HepG2 (cell line): Measurements from ENCODE around the gene NEURL4. TPM values are rescaled to one million over a fixed set of nuclear protein-coding genes. Genes with fewer than 3 reads are reported as not detected.
A peak's percentile ranks its signal among the peaks of the same experiment; 100 is the strongest.

Source experiments
- PHF5A ChIP-seq: IDR thresholded peaks from one replicate; pipeline ENCODE4 v1.6.1; 2018; ENCODE audit warnings: low read depth, missing genetic modification reagents; ENCODE audit not compliant: unreplicated experiment
- STAT5B ChIP-seq: sonication (generic); formaldehyde crosslinking; IDR thresholded peaks from 2 replicates; pipeline ENCODE4 v1.4.0; 2020; ENCODE audit warnings: missing genetic modification reagents
- ZNF224 ChIP-seq: sonication (generic); formaldehyde crosslinking; IDR thresholded peaks from 2 replicates; pipeline ENCODE4 v1.5.0; 2020; ENCODE audit warnings: mild to moderate bottlenecking, missing genetic modification reagents
- ZNF3 ChIP-seq: IDR thresholded peaks from 2 replicates; pipeline ENCODE4 v1.7.0; 2017; ENCODE audit warnings: inconsistent platforms
- ZNF350 ChIP-seq: sonication (generic); formaldehyde crosslinking; IDR thresholded peaks from 2 replicates; pipeline ENCODE4 v1.4.0; 2020; ENCODE audit warnings: mild to moderate bottlenecking, low read depth, missing genetic modification reagents, borderline replicate concordance
- polyA plus RNA-seq, 8 experiments: library from polyadenylated mRNA; depleted of rRNA in 3 of 8; stranded (reverse) in 7 of 8; unstranded in 1 of 8; fragments of >200 nt; fragmentation: Illumina TruSeq in 4 of 8; extraction: Trizol in 4 of 8; gene quantifications; 2 replicates each; pipeline versions ENCODE4 v1.2.1 to v1.2.3, GENCODE V29; 2011 to 2016; ENCODE audit warnings: low read depth in 4 of 8, missing spikeins in 1 of 8, mixed read lengths in 1 of 8; ENCODE audit not compliant: insufficient read depth in 1 of 8
- total RNA-seq, 5 experiments: library from RNA; depleted of rRNA; stranded (reverse); fragments of >200 nt; fragmentation: Illumina TruSeq; extraction: Trizol; gene quantifications; 2 replicates each; pipeline ENCODE4 v1.2.3, GENCODE V29; 2016; ENCODE audit warnings: low read depth in 1 of 5
- TF ChIP-seq, protein P1 (sequence below): sonication (generic); formaldehyde crosslinking; IDR thresholded peaks from 2 replicates; pipeline ENCODE4 v1.4.0; 2020; ENCODE audit warnings: missing genetic modification reagents, borderline replicate concordance
- TF ChIP-seq, protein P2 (sequence below): sonication (generic); formaldehyde crosslinking; IDR thresholded peaks from 2 replicates; pipeline ENCODE4 v1.4.0; 2020; ENCODE audit warnings: missing genetic modification reagents
- TF ChIP-seq, protein P3 (sequence below): sonication (generic); formaldehyde crosslinking; IDR thresholded peaks from 2 replicates; pipeline ENCODE4 v1.4.0; 2020; ENCODE audit warnings: mild to moderate bottlenecking, missing genetic modification reagents
- TF ChIP-seq, protein P4 (sequence below): sonication (generic); formaldehyde crosslinking; IDR thresholded peaks from 2 replicates; pipeline ENCODE4 v1.5.1; 2020; ENCODE audit warnings: mild to moderate bottlenecking, missing genetic modification reagents
- TF ChIP-seq, protein P5 (sequence below): sonication (generic); formaldehyde crosslinking; IDR thresholded peaks from 2 replicates; pipeline ENCODE4 v1.4.0; 2020; ENCODE audit warnings: missing genetic modification reagents, mild to moderate bottlenecking, borderline replicate concordance

Gene NEURL4
- total and polyA plus RNA-seq, 2 of the 13 experiments (the other 11 are each of a cell fraction or from before 2014, with no cell fraction given), result 14.8 to 15.7 TPM

DNA sequence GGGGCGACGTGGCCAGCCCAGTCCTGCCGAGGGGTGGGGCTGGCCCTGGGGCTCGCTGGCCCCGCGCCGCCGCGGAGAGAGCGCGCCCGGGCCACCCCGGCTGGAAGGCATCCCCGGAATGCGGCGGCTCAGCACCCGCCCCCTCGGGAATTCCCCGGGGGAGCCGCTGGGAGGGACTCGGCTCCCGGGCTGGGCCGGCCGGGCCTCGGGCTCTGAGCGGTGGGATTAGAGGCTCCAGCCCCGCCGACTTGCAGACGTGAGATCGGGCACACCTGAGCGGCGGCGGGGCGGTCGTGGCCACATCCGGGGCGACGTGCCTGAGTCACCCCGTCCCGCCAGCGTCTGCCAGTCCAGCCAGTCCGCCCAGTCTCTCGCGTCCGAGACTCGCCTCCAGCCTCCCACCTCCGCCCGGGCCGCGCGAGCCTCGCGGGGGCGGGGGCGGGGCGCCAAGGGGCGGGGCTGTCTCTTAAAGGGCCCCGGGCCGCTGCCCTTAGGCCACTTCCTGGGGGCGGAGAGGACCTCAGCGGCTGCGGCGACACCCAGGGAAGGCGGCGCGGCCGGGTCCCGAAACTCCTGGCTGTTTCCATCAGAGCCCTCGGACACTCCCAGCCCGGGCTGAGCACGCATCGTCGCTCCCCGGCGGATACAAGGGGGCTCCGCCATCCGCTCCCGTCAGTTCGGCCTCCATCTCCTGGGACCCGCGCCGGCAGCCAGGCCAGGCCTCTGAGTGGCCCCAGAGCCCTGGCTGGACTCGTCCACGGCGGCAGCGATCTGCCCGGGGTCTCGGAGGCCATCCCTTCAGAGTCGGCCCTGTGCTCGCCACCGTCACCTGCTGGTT lies 22.7 kb upstream of the NEURL4 start, which contains the start of gene KCTD11 (continued):
- TF ChIP-seq, protein P1, sequence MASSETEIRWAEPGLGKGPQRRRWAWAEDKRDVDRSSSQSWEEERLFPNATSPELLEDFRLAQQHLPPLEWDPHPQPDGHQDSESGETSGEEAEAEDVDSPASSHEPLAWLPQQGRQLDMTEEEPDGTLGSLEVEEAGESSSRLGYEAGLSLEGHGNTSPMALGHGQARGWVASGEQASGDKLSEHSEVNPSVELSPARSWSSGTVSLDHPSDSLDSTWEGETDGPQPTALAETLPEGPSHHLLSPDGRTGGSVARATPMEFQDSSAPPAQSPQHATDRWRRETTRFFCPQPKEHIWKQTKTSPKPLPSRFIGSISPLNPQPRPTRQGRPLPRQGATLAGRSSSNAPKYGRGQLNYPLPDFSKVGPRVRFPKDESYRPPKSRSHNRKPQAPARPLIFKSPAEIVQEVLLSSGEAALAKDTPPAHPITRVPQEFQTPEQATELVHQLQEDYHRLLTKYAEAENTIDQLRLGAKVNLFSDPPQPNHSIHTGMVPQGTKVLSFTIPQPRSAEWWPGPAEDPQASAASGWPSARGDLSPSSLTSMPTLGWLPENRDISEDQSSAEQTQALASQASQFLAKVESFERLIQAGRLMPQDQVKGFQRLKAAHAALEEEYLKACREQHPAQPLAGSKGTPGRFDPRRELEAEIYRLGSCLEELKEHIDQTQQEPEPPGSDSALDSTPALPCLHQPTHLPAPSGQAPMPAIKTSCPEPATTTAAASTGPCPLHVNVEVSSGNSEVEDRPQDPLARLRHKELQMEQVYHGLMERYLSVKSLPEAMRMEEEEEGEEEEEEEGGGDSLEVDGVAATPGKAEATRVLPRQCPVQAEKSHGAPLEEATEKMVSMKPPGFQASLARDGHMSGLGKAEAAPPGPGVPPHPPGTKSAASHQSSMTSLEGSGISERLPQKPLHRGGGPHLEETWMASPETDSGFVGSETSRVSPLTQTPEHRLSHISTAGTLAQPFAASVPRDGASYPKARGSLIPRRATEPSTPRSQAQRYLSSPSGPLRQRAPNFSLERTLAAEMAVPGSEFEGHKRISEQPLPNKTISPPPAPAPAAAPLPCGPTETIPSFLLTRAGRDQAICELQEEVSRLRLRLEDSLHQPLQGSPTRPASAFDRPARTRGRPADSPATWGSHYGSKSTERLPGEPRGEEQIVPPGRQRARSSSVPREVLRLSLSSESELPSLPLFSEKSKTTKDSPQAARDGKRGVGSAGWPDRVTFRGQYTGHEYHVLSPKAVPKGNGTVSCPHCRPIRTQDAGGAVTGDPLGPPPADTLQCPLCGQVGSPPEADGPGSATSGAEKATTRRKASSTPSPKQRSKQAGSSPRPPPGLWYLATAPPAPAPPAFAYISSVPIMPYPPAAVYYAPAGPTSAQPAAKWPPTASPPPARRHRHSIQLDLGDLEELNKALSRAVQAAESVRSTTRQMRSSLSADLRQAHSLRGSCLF (CRISPR knock-in tag), result 0 out of 2 replicates have a peak, but pooled peaks have one; percentile 27
- peak; percentile 43; the same call in 1 of the 2 replicates for TF ChIP-seq ZNF350 (CRISPR knock-in tag)
- TF ChIP-seq, protein P2, sequence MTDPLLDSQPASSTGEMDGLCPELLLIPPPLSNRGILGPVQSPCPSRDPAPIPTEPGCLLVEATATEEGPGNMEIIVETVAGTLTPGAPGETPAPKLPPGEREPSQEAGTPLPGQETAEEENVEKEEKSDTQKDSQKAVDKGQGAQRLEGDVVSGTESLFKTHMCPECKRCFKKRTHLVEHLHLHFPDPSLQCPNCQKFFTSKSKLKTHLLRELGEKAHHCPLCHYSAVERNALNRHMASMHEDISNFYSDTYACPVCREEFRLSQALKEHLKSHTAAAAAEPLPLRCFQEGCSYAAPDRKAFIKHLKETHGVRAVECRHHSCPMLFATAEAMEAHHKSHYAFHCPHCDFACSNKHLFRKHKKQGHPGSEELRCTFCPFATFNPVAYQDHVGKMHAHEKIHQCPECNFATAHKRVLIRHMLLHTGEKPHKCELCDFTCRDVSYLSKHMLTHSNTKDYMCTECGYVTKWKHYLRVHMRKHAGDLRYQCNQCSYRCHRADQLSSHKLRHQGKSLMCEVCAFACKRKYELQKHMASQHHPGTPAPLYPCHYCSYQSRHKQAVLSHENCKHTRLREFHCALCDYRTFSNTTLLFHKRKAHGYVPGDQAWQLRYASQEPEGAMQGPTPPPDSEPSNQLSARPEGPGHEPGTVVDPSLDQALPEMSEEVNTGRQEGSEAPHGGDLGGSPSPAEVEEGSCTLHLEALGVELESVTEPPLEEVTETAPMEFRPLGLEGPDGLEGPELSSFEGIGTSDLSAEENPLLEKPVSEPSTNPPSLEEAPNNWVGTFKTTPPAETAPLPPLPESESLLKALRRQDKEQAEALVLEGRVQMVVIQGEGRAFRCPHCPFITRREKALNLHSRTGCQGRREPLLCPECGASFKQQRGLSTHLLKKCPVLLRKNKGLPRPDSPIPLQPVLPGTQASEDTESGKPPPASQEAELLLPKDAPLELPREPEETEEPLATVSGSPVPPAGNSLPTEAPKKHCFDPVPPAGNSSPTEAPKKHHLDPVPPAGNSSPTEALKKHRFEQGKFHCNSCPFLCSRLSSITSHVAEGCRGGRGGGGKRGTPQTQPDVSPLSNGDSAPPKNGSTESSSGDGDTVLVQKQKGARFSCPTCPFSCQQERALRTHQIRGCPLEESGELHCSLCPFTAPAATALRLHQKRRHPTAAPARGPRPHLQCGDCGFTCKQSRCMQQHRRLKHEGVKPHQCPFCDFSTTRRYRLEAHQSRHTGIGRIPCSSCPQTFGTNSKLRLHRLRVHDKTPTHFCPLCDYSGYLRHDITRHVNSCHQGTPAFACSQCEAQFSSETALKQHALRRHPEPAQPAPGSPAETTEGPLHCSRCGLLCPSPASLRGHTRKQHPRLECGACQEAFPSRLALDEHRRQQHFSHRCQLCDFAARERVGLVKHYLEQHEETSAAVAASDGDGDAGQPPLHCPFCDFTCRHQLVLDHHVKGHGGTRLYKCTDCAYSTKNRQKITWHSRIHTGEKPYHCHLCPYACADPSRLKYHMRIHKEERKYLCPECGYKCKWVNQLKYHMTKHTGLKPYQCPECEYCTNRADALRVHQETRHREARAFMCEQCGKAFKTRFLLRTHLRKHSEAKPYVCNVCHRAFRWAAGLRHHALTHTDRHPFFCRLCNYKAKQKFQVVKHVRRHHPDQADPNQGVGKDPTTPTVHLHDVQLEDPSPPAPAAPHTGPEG (CRISPR knock-in tag), result no peak
- no peak for TF ChIP-seq STAT5B
- TF ChIP-seq, protein P3, sequence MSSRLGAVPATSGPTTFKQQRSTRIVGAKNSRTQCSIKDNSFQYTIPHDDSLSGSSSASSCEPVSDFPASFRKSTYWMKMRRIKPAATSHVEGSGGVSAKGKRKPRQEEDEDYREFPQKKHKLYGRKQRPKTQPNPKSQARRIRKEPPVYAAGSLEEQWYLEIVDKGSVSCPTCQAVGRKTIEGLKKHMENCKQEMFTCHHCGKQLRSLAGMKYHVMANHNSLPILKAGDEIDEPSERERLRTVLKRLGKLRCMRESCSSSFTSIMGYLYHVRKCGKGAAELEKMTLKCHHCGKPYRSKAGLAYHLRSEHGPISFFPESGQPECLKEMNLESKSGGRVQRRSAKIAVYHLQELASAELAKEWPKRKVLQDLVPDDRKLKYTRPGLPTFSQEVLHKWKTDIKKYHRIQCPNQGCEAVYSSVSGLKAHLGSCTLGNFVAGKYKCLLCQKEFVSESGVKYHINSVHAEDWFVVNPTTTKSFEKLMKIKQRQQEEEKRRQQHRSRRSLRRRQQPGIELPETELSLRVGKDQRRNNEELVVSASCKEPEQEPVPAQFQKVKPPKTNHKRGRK (CRISPR knock-in tag), result no peak
- TF ChIP-seq ZNF224, result no peak
- TF ChIP-seq PHF5A, result peak; percentile 65
- TF ChIP-seq, protein P4, sequence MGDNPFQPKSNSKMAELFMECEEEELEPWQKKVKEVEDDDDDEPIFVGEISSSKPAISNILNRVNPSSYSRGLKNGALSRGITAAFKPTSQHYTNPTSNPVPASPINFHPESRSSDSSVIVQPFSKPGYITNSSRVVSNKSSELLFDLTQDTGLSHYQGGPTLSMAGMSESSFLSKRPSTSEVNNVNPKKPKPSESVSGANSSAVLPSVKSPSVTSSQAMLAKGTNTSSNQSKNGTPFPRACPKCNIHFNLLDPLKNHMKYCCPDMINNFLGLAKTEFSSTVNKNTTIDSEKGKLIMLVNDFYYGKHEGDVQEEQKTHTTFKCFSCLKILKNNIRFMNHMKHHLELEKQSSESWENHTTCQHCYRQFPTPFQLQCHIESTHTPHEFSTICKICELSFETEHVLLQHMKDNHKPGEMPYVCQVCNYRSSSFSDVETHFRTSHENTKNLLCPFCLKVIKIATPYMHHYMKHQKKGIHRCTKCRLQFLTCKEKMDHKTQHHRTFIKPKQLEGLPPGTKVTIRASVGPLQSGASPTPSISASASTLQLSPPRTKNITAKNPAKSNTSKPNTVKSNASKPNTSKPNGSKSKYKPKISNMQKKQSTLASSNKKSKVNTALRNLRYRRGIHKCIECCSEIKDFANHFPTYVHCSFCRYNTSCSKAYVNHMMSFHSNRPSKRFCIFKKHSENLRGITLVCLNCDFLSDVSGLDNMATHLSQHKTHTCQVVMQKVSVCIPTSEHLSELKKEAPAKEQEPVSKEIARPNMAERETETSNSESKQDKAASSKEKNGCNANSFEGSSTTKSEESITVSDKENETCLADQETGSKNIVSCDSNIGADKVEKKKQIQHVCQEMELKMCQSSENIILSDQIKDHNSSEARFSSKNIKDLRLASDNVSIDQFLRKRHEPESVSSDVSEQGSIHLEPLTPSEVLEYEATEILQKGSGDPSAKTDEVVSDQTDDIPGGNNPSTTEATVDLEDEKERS (CRISPR knock-in tag), result no peak; the same call in 1 of the 2 replicates
- TF ChIP-seq, protein P5, sequence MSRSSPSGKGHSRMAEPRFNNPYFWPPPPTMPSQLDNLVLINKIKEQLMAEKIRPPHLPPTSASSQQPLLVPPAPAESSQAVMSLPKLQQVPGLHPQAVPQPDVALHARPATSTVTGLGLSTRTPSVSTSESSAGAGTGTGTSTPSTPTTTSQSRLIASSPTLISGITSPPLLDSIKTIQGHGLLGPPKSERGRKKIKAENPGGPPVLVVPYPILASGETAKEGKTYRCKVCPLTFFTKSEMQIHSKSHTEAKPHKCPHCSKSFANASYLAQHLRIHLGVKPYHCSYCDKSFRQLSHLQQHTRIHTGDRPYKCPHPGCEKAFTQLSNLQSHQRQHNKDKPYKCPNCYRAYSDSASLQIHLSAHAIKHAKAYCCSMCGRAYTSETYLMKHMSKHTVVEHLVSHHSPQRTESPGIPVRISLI (CRISPR knock-in tag), result no peak
- no peak for TF ChIP-seq ZNF3 (CRISPR knock-in tag)
